ENCODE results near the gene RAET1G. TPM values are rescaled to one million over a fixed set of nuclear protein-coding genes. Genes with fewer than 3 reads are reported as not detected.
"Not testable (repeated sequence)": the region's sequence is repeated elsewhere in the genome, so short reads cannot be mapped to it uniquely, and the experiment has no call there.

Gene RAET1G
- polyA plus RNA-seq, 2 of the 4 experiments (the other 2 are of a cell fraction): 10.1 to 24.4 TPM

DNA sequence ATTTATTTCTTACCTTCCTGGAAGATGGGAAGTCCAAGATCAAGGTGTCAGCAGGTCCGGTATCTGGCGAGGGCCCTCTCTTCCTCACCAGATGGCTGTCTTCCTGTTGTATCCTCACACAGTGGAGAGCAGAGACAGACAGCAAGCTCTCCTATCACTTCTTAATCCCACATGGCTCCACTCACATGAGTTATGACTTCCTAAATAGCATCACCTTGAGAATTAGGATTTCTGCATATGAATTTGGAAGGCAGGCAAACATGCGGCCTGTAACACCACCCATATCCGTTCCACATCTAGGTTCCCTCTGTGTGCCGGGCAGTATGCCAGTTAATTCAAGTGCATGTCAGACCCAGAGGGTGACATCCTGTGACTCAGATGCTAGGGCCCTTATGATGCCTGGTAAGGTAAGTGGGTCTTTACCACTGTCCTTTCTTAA lies 27.1 kb downstream of the RAET1G start:
- DNase-seq (ENCODE audit: low read depth in 1 of 2, low spot score in 1 of 2) (peak; percentile 44 to 46), FAIRE-seq (no peak), ATAC-seq (peak; percentile 11 to 40; a peak in 4 of 6 replicates)
- Histone ChIP-seq H3K4me1 (peaks cover 50% of the 10 kb centered on the region), H3K9me3 (no peaks in the 10 kb centered on the region), H3K27ac (peak overlapping the region; percentile 77 to 94), H3K4me3 (no peak overlapping the region), H3K4me2 (peak overlapping the region; percentile 72)
- POLR2A ChIA-PET: no interaction called here
- 37% methylated on average over 5 of the region's 5 CpGs for WGBS (ENCODE audit: missing lambda C conversion rate)
- TF ChIP-seq, protein P1, sequence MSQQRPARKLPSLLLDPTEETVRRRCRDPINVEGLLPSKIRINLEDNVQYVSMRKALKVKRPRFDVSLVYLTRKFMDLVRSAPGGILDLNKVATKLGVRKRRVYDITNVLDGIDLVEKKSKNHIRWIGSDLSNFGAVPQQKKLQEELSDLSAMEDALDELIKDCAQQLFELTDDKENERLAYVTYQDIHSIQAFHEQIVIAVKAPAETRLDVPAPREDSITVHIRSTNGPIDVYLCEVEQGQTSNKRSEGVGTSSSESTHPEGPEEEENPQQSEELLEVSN (IDR thresholded peaks at IDR 0.05; ENCODE audit: borderline replicate concordance, low read depth): 0 out of 2 replicates have a peak, but pooled peaks have one; percentile 15
- TF ChIP-seq JUNB (IDR thresholded peaks at IDR 0.05) (no peak), NR3C1 (IDR thresholded peaks at IDR 0.05) (no peak), RFX5 (IDR thresholded peaks at IDR 0.05) (no peak), MAFK (IDR thresholded peaks at IDR 0.05; ENCODE audit: partially characterized antibody) (no peak), TP53 (CRISPR knock-in tag; IDR thresholded peaks at IDR 0.05) (no peak), ZFP36 (IDR thresholded peaks at IDR 0.05; ENCODE audit: borderline replicate concordance, partially characterized antibody) (no peak)
- CTCF ChIA-PET: interaction anchor here (1.1 to 1.9 kb wide), 5 partner anchors 10 to 61 kb away, joined by 3 to 5 read pairs (median 4); partner anchors contain the start of gene RAET1G

DNA sequence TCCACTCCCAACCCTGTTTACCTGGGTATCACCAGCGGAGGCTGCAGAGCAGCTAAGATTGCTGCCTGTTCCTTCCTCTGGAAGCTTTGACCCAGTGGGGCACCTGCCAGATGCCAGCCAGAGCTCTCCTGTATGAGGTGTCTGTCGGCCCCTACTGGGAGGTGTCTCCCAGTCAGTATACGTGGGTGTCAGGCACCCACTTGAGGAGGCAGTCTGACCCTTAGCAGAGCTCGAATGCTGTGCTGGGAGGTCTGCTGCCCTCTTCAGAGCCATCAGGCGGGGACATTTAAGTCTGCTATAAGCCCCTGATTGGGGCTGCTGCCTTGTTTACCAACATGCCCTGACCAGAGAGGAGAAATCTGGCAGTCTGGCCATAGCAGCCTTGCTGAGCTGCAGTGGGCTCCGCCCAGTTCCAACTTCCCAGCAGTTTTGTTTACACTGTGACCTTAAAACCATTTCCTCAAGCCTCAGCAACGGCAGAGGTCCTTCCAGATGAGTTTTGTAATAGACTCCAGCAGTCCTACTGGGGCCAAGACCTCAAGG lies 27.8 kb downstream of the RAET1G start:
- peaks cover 57% of the 10 kb centered on the region for H3K4me1 ChIP-seq
- TF ChIP-seq RAD21 (conservative IDR thresholded peaks at IDR 0.05 in 1 of 2, IDR thresholded peaks at IDR 0.05 in 1 of 2): peak in 1 of 2 experiments; percentile 32; a peak in 3 of 5 replicates
- TF ChIP-seq, protein P2, sequence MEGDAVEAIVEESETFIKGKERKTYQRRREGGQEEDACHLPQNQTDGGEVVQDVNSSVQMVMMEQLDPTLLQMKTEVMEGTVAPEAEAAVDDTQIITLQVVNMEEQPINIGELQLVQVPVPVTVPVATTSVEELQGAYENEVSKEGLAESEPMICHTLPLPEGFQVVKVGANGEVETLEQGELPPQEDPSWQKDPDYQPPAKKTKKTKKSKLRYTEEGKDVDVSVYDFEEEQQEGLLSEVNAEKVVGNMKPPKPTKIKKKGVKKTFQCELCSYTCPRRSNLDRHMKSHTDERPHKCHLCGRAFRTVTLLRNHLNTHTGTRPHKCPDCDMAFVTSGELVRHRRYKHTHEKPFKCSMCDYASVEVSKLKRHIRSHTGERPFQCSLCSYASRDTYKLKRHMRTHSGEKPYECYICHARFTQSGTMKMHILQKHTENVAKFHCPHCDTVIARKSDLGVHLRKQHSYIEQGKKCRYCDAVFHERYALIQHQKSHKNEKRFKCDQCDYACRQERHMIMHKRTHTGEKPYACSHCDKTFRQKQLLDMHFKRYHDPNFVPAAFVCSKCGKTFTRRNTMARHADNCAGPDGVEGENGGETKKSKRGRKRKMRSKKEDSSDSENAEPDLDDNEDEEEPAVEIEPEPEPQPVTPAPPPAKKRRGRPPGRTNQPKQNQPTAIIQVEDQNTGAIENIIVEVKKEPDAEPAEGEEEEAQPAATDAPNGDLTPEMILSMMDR (IDR thresholded peaks at IDR 0.05): peak; percentile 16; the same call in 1 of the 3 replicates
- peak; percentile 25; the same call in 1 of the 3 replicates for TF ChIP-seq SMC3 (IDR thresholded peaks at IDR 0.05)
- TF ChIP-seq, protein P3, sequence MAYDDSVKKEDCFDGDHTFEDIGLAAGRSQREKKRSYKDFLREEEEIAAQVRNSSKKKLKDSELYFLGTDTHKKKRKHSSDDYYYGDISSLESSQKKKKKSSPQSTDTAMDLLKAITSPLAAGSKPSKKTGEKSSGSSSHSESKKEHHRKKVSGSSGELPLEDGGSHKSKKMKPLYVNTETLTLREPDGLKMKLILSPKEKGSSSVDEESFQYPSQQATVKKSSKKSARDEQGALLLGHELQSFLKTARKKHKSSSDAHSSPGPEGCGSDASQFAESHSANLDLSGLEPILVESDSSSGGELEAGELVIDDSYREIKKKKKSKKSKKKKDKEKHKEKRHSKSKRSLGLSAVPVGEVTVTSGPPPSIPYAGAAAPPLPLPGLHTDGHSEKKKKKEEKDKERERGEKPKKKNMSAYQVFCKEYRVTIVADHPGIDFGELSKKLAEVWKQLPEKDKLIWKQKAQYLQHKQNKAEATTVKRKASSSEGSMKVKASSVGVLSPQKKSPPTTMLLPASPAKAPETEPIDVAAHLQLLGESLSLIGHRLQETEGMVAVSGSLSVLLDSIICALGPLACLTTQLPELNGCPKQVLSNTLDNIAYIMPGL (CRISPR knock-in tag; IDR thresholded peaks at IDR 0.05; ENCODE audit: borderline replicate concordance): no peak
- 21% methylated on average over 5 of the region's 7 CpGs for WGBS (ENCODE audit: missing lambda C conversion rate)
- H3K4me2 ChIP-seq: peak overlapping the region; percentile 72
- FAIRE-seq: no peak
- H3K9me3 ChIP-seq: no peaks in the 10 kb centered on the region
- peak in 1 of 2 experiments; percentile 58 for DNase-seq (ENCODE audit: low read depth in 1 of 2, low spot score in 1 of 2)
- H3K27ac ChIP-seq: peak overlapping the region; percentile 77 to 94
- ChIA-PET POLR2A (no interaction called here), CTCF (interaction anchor here (0.7 to 1.9 kb wide), 7 partner anchors 9 to 60 kb away, joined by 3 to 5 read pairs (median 4); partner anchors contain the start of gene RAET1G)
- no peak overlapping the region for H3K4me3 ChIP-seq
- peak in 1 of 2 experiments; percentile 63; a peak in 3 of 6 replicates for ATAC-seq

DNA sequence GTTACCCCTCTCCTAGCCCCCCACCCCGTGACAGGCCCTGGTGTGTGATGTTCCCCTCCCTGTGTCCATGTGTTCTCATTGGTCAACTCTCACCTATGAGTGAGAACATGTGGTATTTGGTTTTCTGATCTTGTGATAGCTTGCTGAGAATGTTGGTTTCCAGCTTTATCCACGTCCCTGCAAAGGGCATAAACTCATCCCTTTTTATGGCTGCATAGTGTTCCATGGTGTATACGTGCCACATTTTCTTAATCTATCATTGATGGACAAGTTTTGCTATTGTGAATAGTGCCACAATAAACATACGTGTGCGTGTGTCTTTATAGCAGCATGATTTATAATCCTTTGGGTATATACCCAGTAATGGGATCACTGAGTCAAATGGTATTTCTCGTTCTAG lies 31.1 kb downstream of the RAET1G start:
- H3K4me3 ChIP-seq; H3K9me3 ChIP-seq; FAIRE-seq; POLR2A ChIA-PET; H3K4me2 ChIP-seq; ATAC-seq; DNase-seq (ENCODE audit: low read depth in 1 of 2, low spot score in 1 of 2): not testable (repeated sequence)
- CTCF ChIA-PET: interaction anchor here (1.6 to 1.7 kb wide), 2 partner anchors 51 kb away, joined by 3 to 4 read pairs; no protein-coding TSS in a partner anchor
- WGBS (ENCODE audit: missing lambda C conversion rate): 89% methylated on average over 6 of the region's 6 CpGs
- peak overlapping the region in 1 of 2 experiments; percentile 90; a peak in 3 of 6 replicates for H3K27ac ChIP-seq
- peaks cover 71% of the 10 kb centered on the region for H3K4me1 ChIP-seq

DNA sequence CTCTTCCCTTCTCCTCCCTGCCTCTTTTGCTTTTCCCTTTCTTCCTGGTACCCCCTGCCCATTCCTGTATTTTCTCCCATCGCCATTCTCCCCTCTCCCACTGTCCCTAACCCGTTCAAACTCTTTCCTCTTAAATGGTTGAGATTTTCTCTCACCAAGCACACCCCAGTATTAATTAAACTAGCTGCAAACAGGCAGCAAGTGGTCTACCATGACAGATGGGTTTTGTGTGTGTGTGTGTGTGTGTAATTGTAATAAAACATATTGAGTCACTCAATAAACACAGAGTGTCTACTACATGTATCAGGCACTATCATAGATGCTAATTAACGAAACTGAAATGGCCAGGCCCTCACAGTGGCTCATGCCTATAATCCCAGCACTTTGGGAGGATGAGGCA lies 31.7 kb downstream of the RAET1G start:
- no peak for TF ChIP-seq NR3C1 (IDR thresholded peaks at IDR 0.05)
- no peak for TF ChIP-seq FOSL2 (IDR thresholded peaks at IDR 0.05)
- peak; percentile 7; the same call in 1 of the 2 replicates for TF ChIP-seq FOSL2 (CRISPR knock-in tag; IDR thresholded peaks at IDR 0.05)
- DNase-seq (ENCODE audit: low read depth in 1 of 2, low spot score in 1 of 2) (no peak), FAIRE-seq (no peak), ATAC-seq (no peak)
- Histone ChIP-seq H3K4me3 (no peak overlapping the region), H3K4me1 (peaks cover 71% of the 10 kb centered on the region), H3K9me3 (no peaks in the 10 kb centered on the region), H3K4me2 (peak overlapping the region; percentile 74), H3K27ac (peak overlapping the region; percentile 90 to 92)
- 73% methylated on average over 3 of the region's 3 CpGs for WGBS (ENCODE audit: missing lambda C conversion rate)
- CTCF ChIA-PET: interaction anchor here (1.7 kb wide), 1 partner anchor 51 kb away, joined by 3 read pairs; no protein-coding TSS in a partner anchor
- POLR2A ChIA-PET: interaction anchor here (0.6 kb wide), 1 partner anchor 29 kb away, joined by 4 read pairs; no protein-coding TSS in a partner anchor
